ENCODE measurements around the gene SPPL3.

The SPPL3 gene

GRCh38 chr12:120865098-120865497 lies 39.1 kb downstream of the SPPL3 start:
- FAIRE-seq, result no peak
- no peak for TF ChIP-seq CTCF (IDR thresholded peaks at IDR 0.05; ENCODE audit: insufficient read depth, missing control alignments)
- no peak for DNase-seq (ENCODE audit: insufficient read length, low spot score)

- DNase-seq (ENCODE audit: insufficient read length, low spot score) (no peak), FAIRE-seq (no peak)
Measured at GRCh38 chr12:120862664-120863063, 41.5 kb downstream of the SPPL3 start.

DNA sequence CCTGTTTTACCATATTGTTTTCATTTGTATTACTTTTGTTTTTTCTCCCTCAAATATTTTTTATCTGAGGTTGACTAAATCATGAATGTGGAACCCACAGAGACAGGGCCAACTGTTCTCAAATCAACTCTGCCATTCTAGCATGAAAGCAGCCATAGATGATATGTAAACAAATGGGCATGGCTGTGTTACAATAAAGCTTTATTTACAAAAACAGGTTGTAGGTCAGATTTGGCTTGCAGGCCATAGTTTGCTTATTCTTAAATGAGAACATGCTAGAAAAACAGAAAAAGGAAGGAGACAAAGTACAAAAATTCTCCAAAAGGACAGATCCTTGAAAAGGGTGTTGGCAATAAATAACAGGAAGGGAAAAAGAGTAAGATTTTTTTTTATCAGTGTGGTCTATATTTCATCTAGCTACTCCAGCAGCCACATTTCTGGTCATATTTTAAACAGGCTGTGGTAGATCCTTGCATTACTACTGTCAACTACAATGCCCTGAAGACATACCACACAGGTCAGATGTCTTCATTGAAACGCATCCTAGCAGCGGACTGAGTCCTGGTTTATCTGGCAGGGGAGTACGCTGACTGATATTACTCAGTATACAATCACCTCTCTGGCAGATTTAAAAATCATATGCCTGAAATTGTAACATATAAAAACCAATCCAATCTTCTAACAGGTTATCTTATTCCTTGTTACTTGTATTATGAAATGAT lies 42.9 kb downstream of the SPPL3 start:
- DNase-seq (ENCODE audit: insufficient read length, low spot score) (no peak), FAIRE-seq (no peak)
- no peak for TF ChIP-seq CTCF (IDR thresholded peaks at IDR 0.05; ENCODE audit: insufficient read depth, missing control alignments)

More at GRCh38 chr12:120862664-120863063, 41.5 kb downstream of the SPPL3 start:
- no peak for TF ChIP-seq CTCF (IDR thresholded peaks at IDR 0.05; ENCODE audit: insufficient read depth, missing control alignments)

GRCh38 chr12:120858306-120859088 lies 45.7 kb downstream of the SPPL3 start:
- no peak for DNase-seq (ENCODE audit: insufficient read length, low spot score)
- no peak for FAIRE-seq
- TF ChIP-seq CTCF (IDR thresholded peaks at IDR 0.05; ENCODE audit: insufficient read depth, missing control alignments), result no peak

- DNase-seq (ENCODE audit: insufficient read length, low spot score) (no peak), FAIRE-seq (no peak)
- TF ChIP-seq CTCF (IDR thresholded peaks at IDR 0.05; ENCODE audit: insufficient read depth, missing control alignments), result peak; percentile 22
Measured at GRCh38 chr12:120856980-120857379, 47.2 kb downstream of the SPPL3 start.

DNA sequence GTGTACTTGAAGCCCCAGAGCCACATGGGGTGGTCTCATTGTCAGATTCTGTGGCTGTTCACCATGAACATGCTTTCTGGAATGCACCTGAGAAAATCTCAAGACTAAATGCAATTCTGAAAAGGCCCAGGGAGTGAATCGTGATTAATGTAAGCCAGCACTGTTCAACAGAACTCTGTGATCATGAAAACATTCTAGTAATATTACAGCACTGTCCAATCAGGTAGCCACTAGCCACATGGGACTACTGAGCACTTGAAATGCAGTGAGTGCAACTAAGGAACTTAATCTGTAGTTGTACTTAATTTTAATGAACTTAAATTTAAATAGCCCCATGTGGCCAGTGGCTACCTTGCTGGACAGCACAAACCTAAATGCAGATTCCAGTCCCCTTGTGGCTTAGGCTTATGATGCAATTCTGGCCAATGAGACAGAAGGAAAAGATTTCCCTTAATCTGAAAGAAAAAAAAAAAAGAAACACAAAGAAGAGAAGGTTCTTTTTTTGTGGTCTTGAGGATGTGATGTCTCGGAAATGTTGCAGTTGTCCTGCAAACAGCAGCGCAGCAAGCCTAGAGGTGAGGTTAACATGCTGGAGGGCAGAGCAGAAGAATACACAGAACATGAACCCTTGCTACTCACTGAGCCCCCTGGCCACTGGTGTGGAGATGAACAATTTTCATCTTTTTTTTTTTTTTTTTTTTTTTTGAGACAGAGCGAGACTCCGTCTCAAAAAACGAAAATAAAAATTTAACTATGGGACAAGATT lies 48.2 kb downstream of the SPPL3 start:
- no peak for TF ChIP-seq CTCF (IDR thresholded peaks at IDR 0.05; ENCODE audit: insufficient read depth, missing control alignments)
- DNase-seq (ENCODE audit: insufficient read length, low spot score), result no peak
- no peak for FAIRE-seq
